ENCODE measurements around the gene KCNJ1.

Gene KCNJ1

DNA sequence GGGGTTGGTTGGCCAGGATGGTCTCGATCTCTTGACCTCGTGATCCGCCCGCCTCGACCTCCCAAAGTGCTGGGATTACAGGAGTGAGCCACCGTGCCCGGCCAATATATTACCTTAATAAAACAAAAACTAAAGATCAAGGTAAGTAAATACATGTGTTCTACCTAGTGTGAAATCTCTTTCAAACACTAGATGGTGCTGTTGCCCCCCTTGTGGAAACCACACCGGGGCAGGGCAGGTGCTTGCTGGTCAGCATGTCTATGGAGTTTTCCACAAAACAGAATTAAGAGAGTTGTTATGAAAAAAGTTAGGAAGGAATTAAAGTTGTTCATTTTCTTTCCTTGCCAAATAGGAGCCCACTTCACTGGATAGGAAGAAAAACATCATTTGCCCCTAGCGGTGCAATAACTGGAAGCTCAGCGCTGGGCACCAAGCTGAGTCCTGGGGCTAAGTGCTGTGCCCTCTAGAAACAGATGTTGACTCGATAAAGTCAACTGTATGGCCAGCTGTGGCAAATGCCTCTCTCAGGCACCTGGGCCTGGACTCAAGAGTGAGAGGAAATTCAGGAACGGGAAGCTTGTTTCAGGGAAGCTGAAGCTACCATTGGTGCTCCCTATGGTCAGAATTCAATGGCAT lies 17.7 kb upstream of the KCNJ1 start:
- FAIRE-seq (no peak), DNase-seq (ENCODE audit: insufficient read length, low spot score) (no peak)

DNA sequence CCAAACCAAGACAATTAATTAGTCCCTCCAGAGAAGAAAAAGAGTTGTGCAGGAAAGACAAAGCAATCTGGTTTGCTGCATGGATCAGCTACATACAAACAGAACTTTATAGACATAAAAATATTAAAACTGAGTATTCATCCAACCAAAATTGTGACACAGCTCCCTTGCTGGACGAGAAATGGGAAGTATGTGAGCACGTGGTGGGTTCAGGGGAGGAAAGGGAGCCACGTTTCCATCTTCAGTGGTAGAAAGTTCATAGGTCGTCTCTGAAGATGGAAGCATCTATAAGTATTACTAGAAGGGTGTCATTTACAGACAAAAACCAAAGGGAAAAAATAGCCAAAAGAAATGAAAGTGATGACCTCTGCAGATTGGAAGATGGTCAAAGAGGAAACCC lies 17.0 kb upstream of the KCNJ1 start:
- FAIRE-seq (no peak), DNase-seq (ENCODE audit: insufficient read length, low spot score) (no peak)

GRCh38 chr11:128882451-128882850 lies 15.4 kb upstream of the KCNJ1 start:
- no peak for FAIRE-seq

DNA sequence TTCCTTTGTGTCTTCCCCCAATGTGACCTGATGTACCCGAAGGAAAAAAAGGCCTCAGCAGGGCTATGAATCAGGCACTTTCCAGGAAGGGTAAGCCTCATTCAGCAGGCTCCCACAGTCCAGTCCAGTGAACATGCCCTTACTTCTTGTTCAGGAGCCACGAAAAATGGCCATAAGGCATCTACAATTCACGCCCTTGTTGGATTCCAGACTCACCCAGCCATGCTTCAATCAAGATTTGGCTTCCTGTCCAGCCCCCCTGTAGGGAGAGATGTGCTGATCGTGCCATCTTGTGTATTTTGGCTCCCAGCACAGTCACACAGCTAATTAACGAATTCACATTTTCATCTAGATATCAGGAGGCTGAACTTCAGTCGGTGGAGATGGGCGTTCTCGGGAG lies 14.1 kb upstream of the KCNJ1 start:
- no peak for DNase-seq (ENCODE audit: insufficient read length, low spot score)

More at GRCh38 chr11:128882451-128882850, 15.4 kb upstream of the KCNJ1 start:
- DNase-seq (ENCODE audit: insufficient read length, low spot score): no peak

GRCh38 chr11:128879817-128880216 lies 12.7 kb upstream of the KCNJ1 start:
- DNase-seq (ENCODE audit: insufficient read length, low spot score) (no peak), FAIRE-seq (no peak)

More for the DNA sequence above, 14.1 kb upstream of the KCNJ1 start:
- no peak for FAIRE-seq

GRCh38 chr11:128878455-128878854 lies 11.4 kb upstream of the KCNJ1 start:
- DNase-seq (ENCODE audit: insufficient read length, low spot score) (no peak), FAIRE-seq (no peak)

DNA sequence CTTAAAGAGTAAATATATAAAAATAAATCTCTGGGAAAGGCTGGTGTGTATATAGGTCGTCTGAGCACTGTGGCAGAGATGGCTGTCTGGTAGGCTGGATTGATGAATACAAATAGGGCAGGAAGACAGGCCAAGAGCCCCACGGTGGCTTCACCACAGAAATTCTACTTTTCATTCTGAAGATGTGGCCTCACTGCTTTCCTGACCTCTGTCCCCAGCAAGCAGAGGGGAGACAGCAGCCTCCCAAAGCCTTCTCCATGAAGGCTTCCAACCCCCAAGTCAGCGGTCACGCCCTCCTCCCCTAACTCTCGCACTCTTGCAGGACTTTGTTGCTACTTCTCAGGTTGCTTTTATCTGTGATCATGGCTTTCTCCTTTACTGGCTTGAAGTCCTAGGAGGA lies 10.6 kb upstream of the KCNJ1 start:
- DNase-seq (ENCODE audit: insufficient read length, low spot score) (no peak), FAIRE-seq (no peak)

DNA sequence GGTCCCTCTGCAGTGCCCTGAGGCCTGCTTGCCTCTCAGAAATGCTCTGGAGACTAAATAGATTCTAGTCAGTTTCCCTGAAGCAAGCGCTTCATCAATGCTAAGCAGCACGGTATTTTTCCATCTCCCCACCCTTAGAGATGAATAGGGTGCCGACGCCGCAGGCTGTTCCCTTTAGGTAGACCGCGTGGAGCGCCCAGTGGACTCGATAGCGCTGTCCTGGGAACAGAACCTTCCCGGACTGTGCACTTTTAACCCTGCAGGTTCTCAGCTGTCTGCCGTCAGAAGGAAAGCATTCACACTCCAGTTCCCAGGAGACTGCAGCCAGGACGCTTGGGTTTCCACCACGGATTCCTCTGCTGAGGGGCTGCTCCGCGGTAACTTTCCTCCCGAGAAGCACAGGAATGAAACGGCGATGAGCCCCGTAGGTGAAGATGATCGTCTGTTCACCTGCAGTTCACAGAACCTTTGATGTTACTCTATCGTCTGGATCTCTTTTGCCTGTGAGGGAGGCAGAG lies 9.1 kb upstream of the KCNJ1 start:
- FAIRE-seq (no peak), DNase-seq (ENCODE audit: insufficient read length, low spot score) (no peak)

GRCh38 chr11:128874427-128874826 lies 7.3 kb upstream of the KCNJ1 start:
- FAIRE-seq (no peak), DNase-seq (ENCODE audit: insufficient read length, low spot score) (no peak)

- DNase-seq (ENCODE audit: insufficient read length, low spot score) (no peak), FAIRE-seq (no peak)
Observed at GRCh38 chr11:128872594-128872993, 5.5 kb upstream of the KCNJ1 start.

- FAIRE-seq (no peak), DNase-seq (ENCODE audit: insufficient read length, low spot score) (no peak)
Observed at GRCh38 chr11:128872094-128872493, 5.0 kb upstream of the KCNJ1 start.

- DNase-seq (ENCODE audit: insufficient read length, low spot score) (no peak), FAIRE-seq (no peak)
Observed at GRCh38 chr11:128871168-128871610, 4.1 kb upstream of the KCNJ1 start.

DNA sequence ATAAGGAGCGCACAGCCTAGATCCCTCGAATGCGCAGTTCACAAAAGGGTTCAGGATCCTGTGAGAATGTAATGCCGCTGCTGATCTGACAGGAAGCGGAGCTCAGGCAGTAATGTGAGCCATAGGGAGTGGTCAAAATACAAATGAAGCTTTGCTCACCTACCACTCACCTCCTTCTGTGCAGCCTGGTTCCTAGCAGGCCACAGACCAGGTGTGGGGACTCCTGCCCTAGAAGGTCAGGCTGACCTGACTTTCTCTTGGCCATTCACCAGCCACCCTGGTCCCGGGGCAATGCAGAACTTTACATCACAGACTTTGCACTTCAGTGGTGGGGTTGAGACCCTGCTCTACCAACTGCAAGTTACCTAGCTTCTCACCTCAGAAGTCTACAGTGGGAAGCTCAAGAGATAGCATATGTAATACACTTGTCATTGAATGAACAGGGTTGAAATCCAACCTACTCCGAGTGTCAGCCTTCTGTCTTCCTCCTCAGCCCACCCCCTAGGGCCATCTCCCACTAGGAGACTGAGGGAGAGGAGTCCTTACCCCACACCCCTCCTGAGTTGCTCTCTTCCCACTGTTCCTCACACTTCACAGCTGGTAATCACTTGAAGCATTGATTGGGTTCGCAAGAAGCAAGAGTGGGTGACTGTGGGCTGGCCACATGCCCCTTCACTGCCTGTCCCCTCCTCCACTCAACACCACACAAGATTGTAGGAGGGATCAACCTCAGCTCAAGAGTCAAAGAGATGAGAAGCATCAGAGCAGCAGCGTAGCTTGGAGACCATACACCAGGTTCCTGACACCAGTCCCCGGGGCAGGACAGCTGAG lies 2.0 kb upstream of the KCNJ1 start:
- FAIRE-seq: no peak
- DNase-seq (ENCODE audit: insufficient read length, low spot score): no peak

DNA sequence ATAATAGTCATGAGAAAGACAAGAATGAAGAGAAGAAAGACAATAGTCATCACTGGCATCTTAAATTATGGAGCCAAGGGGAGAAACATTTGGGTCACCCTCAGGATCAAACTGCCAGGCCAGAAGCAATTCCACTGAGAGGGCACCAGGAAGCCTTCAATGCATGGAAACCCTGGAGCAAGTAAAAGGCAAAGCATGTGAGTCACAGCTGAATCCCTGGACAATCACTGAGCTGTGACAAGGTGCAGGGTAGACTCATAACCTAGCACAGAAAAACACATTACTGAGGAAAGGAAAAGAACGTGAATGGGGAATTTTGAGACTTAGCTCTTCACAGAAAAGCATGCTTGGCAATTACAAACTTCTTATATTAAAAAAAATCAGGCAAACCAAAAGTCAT lies 1.6 kb downstream of the KCNJ1 start:
- FAIRE-seq (no peak), DNase-seq (ENCODE audit: insufficient read length, low spot score) (no peak)

DNA sequence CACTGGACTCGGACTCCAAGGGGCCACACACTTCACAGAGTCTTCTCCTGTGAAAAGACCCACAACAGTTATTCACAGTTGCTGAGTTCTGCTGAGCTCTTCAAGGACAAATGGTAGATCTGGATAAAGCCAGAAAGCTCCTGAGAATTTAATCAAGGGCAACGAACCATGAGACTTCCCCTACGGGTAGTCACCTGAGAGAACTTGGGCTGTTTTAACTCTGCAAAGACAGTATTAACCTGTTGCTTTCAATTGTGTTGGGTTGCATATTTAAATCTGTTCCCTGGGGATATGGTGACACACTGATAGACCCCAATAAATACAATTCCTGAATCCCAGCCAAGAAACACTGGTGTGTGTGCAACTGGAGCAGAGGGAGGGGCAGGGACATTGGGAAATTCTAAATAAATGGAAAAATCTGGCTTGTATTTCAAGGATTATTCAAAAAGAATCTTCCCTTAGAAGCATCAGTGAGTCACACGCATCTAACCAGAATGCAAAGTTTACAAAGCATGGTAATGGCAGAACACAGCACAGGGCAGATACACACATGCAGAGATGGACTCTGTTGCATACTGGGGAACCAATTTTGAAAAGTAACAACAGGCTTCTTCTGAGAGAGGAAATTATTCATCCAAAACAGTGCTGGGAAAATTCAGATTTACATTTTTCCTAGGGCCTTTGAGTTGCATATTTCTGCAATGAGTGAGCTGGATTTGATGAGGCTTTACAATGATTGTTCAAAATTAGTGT lies 4.0 kb downstream of the KCNJ1 start:
- FAIRE-seq (no peak), DNase-seq (ENCODE audit: insufficient read length, low spot score) (no peak)

DNA sequence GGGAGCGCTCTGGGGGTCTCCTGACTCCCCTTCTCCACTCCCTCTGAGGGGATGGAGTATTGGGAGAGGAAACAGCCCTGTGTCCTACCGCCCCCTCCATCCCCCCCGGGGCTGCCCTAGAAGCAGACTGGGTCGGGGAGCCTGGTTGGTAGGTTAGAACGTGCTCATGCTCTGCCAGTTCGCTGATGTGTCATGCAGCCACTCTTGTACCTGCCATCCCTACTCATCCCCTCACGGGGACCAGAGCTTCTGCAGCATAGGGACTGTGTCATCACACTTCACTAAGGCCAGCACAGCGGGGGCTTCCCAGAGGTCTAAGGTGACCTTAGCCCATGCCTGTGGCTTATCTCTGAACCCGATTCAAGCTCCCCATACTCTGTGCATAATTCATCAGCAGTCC lies 4.7 kb downstream of the KCNJ1 start:
- no peak for DNase-seq (ENCODE audit: insufficient read length, low spot score)
- FAIRE-seq: no peak

DNA sequence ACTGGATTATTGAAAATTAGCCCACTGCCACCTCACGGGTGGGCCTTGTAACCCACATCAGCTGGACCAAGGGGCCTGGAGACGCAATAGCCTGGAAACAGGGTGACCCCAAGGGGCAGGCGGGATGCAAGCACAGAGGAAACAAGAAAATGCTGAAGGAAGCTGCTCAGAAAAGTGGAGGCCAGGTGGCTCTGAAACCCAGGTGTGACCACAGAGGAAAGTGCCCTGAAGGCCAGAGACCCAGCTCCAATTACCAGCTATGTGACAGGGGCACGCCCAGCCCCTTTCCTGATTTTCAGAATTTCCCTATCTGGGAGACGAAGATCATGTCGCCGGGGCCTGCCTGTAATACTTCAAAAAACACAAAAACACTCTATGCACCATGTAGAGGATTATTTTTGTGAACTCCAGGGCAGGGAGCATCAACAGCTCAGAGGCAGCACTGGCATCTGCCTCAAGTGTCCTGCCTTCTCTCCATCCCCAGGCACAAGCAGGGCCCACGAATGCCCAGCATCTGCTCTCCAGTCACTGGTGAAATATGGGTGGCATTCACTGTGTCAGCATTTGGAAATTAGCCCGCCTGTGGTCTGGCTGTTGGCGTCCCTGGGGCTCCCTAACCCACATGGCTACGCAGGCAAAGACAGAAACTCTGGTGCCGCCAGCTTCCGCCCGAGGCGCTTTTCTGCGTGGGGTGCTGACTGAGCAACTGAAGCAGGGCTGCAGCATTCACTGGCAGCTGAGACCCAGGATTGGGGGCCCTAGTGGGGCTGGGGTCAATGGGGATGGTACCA lies 6.3 kb downstream of the KCNJ1 start:
- FAIRE-seq (no peak), DNase-seq (ENCODE audit: insufficient read length, low spot score) (no peak)

- FAIRE-seq: no peak
- DNase-seq (ENCODE audit: insufficient read length, low spot score): no peak
Observed at GRCh38 chr11:128859563-128860441, 7.3 kb downstream of the KCNJ1 start.

DNA sequence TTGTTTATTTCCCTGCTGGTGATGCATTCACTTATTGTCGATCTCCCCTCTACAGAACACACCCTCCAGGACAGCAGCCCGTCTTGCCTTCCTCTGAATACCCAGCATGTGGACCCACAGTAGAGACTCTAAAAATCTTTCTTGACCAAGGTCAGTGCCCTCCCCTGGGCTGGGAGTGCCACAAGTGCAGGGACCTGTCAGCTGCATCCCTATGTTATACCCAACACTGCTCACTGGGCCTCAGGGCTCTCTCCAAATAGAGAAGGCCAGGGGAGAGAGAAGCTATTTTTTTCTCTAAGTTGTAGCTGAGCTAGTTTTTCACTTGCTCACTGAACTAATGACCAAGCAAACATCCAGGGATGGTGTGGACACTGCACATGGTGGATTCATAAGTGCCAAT lies 9.8 kb downstream of the KCNJ1 start:
- no peak for DNase-seq (ENCODE audit: insufficient read length, low spot score)
- no peak for FAIRE-seq

- no peak for FAIRE-seq
Observed at GRCh38 chr11:128856241-128856640, 10.9 kb downstream of the KCNJ1 start.

More at GRCh38 chr11:128856241-128856640, 10.9 kb downstream of the KCNJ1 start:
- no peak for DNase-seq (ENCODE audit: insufficient read length, low spot score)

Measured in HTR-8/SVneo (cell line).